H1 (cell line): Measurements from ENCODE around the gene NDUFA13. TPM values are rescaled to one million over a fixed set of nuclear protein-coding genes. Genes with fewer than 3 reads are reported as not detected.

Source experiments
- FOSL1 ChIP-seq: IDR thresholded peaks from 2 replicates; pipeline ENCODE4 v1.6.1; 2011; ENCODE audit warnings: mild to moderate bottlenecking, low read depth, low read length, moderate library complexity; ENCODE audit not compliant: insufficient read depth
- polyA plus RNA-seq, 7 experiments: library from polyadenylated mRNA; depleted of rRNA in 3 of 7; stranded (reverse) in 5 of 7; unstranded in 2 of 7; fragments of >200 nt in 5 of 7; fragments of 200-250 nt in 2 of 7; gene quantifications; 1 replicate in 5 of 7; 2 replicates in 1 of 7; 4 replicates in 1 of 7; pipeline versions ENCODE4 v1.2.1 to v1.2.3, GENCODE V29; 2011 to 2013; ENCODE audit warnings: missing spikeins in 2 of 7, mixed read lengths in 2 of 7
- total RNA-seq: library from RNA; stranded (reverse); fragmentation: NEBNext Ultra II Directional; extraction: Animal tissue kit (Norgen Biotek cat#: 25700); gene quantifications from 2 replicates; pipeline ENCODE4 v1.2.1, GENCODE V29; 2021

Gene NDUFA13
- total and polyA plus RNA-seq, 2 of the 8 experiments (the other 6 are each of a cell fraction or from before 2014, with no cell fraction given) = 413 to 1,105 TPM

DNA sequence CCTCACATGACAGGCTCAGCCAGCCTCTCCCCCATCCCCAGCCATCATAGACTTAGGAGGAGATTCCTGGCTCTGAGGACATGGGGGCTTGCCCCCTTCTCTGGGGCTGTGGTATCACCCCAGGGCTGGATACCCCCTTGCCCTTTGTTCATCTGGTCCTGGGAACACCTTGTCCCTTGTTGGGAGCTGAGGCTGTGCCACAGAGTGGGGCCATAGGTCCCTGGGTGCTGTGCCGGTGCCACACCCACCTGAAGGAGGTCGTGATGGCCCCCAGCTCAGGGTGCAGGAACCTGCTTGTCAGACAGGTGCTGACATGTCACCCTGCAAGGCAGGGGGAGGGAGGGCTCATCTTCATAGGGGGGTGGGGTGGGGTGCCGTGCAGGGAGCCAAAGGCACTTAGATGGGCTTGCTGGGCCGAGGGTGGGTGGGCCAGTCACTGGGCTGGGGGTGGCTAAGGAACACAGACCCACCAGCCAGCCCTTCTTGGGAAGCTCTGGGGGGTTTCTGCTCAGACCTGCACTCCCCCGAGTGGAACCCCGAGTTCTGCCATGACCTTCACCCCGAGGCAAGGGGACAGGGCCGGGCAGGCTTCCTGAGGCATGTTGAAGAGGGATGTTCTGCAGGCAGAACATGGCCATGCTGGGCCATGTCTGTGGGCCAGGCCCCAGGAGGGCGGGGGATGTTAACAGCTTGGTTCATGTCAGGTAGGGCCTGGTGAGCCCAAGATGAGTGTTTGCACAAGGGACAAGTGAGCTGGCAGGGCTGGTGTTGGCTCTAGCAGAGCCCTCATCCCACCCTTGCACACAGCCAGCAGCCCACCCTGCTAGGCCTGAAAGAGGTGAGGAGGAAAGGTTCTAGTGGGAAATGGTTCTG lies 28.7 kb upstream of the NDUFA13 start (continued):
- no peak for TF ChIP-seq FOSL1
